Measurements from ENCODE around the gene SERPINB5.

Gene SERPINB5

DNA sequence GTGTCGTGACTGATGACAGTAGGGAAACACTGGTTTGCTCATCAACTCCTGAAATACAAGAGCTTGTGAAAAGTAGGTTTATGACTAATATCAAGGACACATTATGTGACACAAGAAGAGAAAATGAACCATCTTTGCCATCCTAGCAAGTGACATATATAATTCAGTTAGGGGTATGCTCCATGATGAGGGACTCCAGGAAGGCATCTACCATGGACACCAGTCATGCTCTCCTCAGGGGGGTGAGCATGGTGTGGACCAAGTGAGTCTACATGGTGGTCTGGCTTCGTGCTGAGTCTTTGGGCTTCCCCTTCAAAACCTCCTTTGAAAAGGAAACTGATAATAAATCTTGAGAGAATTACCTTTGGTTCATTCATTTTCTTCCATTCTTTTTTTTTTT is 11.7 kb upstream of the SERPINB5 start:
- no peak for DNase-seq (ENCODE audit: low read depth)
- no peak overlapping the region for H3K4me3 ChIP-seq (ENCODE audit: control insufficient read depth, low read depth, low read length)
- TF ChIP-seq, protein P1, sequence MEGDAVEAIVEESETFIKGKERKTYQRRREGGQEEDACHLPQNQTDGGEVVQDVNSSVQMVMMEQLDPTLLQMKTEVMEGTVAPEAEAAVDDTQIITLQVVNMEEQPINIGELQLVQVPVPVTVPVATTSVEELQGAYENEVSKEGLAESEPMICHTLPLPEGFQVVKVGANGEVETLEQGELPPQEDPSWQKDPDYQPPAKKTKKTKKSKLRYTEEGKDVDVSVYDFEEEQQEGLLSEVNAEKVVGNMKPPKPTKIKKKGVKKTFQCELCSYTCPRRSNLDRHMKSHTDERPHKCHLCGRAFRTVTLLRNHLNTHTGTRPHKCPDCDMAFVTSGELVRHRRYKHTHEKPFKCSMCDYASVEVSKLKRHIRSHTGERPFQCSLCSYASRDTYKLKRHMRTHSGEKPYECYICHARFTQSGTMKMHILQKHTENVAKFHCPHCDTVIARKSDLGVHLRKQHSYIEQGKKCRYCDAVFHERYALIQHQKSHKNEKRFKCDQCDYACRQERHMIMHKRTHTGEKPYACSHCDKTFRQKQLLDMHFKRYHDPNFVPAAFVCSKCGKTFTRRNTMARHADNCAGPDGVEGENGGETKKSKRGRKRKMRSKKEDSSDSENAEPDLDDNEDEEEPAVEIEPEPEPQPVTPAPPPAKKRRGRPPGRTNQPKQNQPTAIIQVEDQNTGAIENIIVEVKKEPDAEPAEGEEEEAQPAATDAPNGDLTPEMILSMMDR (IDR thresholded peaks at IDR 0.05; ENCODE audit: control insufficient read depth, insufficient read depth, low read depth, low read length, missing control alignments): no peak

DNA sequence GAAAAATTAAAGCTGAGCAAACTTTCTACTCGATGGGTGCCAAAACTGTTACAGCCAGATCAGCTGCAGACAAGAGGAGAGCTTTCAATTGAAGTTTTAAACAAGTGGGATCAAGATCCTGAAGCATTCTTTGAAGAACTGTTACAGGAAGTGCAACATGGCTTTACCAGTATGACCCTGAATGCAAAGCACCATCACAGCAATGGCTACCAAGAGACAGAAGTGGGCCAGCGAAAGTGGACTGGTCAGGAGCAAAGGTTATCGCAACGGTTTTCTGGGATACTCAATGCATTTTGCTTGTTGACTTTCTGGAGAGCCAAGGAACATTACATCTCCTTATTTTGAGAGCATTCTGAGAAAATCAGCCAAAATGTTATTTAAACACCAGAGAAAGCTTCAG is 9.1 kb upstream of the SERPINB5 start:
- DNase-seq (ENCODE audit: low read depth): no peak
- TF ChIP-seq, protein P1 (IDR thresholded peaks at IDR 0.05; ENCODE audit: control insufficient read depth, insufficient read depth, low read depth, low read length, missing control alignments): no peak
- no peak overlapping the region for H3K4me3 ChIP-seq (ENCODE audit: control insufficient read depth, low read depth, low read length)

DNA sequence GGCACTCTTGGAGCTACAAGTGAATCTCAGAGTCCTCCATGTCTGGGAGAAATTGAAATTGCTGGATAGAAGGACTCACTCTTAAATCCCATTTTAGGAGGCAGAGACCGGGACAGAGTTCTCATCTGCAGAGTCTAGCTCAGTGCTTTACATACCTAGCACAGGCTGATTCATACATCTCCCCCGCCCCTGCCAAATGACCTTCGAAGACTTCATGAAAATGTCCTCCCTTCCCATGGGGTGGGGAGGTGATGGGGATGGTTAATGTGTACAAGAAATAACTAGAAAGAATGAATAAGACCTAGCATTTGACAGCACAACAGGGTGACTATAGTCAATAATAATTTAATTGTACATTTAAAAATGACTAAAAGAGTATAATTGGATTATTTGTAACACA is 8.2 kb upstream of the SERPINB5 start:
- H3K4me3 ChIP-seq (ENCODE audit: control insufficient read depth, low read depth, low read length): no peak overlapping the region
- TF ChIP-seq, protein P1 (IDR thresholded peaks at IDR 0.05; ENCODE audit: control insufficient read depth, insufficient read depth, low read depth, low read length, missing control alignments): no peak
- no peak for DNase-seq (ENCODE audit: low read depth)

DNA sequence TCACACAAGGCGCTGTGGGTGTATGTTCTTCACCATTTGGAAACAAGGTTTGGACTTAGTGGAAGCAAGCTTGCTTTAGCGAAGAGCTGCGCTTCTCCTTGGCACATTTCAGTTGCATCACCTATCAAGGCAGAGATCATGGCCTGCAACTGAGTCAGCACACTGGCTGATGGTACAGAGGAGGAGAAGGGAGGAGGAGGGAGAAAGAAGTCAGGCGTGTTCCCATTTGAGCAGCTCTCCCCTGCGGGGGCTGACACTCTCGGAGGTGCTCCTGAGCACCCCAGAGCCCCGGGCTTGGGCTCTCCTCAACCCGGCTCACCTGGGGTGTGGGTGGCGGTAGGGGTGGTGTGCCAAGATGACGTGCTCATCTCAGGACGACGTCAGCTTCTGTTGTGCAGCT is 6.0 kb upstream of the SERPINB5 start:
- no peak for DNase-seq (ENCODE audit: low read depth)
- TF ChIP-seq, protein P1 (IDR thresholded peaks at IDR 0.05; ENCODE audit: control insufficient read depth, insufficient read depth, low read depth, low read length, missing control alignments): no peak
- H3K4me3 ChIP-seq (ENCODE audit: control insufficient read depth, low read depth, low read length): no peak overlapping the region

DNA sequence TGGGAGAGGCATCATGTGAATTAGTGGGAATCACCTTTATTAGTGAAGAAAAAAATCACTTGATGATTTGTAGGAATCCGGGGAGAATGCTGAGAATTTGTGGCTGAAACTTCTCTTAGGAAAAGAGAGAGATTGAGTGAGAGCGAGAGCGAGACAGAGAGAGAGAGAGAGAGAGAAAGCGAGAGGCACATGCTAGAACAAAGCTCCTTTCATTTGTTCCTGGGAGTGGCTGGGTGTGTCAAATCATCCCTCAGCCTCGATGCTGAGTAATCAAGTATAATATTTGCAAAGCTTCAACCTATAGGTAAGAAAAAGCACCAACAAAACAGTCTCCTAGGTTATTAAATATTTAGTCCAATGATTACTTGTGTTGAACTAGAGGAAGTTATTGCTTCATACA is 4.4 kb upstream of the SERPINB5 start:
- no peak for DNase-seq (ENCODE audit: low read depth)
- H3K4me3 ChIP-seq (ENCODE audit: control insufficient read depth, low read depth, low read length): no peak overlapping the region
- TF ChIP-seq, protein P1 (IDR thresholded peaks at IDR 0.05; ENCODE audit: control insufficient read depth, insufficient read depth, low read depth, low read length, missing control alignments): no peak

DNA sequence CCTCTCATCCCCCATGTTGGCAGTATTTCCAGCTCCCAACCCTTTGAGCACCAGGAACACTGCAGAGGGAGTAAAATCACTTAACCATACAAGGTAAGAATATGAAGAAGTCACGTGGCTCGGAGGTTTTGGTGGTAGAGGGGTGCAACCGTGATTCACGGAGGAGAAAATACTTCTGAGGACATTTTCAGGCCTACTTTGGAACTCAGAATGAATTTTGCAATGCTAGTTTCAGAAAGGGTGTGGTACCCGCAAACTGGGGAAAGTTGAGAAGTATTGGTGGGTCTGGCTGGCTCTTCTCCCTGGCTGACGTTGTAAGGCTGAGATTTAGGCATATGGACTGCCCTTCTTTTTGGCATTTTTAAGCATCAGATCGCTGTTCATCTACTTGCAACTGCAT is 442 bp downstream of the SERPINB5 start:
- H3K4me3 ChIP-seq (ENCODE audit: control insufficient read depth, low read depth, low read length): no peak overlapping the region
- DNase-seq (ENCODE audit: low read depth): no peak
- TF ChIP-seq, protein P1 (IDR thresholded peaks at IDR 0.05; ENCODE audit: control insufficient read depth, insufficient read depth, low read depth, low read length, missing control alignments): no peak

DNA sequence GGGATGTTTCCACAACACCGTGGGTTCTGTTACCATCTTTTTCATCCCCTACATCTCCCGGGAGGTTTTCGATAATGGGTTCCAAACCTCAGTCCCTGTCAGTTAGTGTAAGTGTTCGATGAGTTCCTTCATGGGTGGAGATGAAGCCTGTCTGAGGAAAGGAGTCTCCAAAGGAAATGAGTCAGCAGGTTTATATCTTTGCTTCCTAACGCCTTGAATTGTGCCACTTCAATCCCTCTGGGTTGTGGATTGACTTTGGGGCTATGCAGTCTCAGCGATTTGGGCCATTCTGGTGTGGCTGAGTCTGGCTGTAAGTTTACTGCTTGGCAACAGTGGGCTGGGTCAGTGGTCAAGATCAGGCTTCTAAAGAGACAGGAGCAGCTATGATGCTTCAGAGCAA is 1.2 kb downstream of the SERPINB5 start:
- no peak overlapping the region for H3K4me3 ChIP-seq (ENCODE audit: control insufficient read depth, low read depth, low read length)
- TF ChIP-seq, protein P1 (IDR thresholded peaks at IDR 0.05; ENCODE audit: control insufficient read depth, insufficient read depth, low read depth, low read length, missing control alignments): no peak
- DNase-seq (ENCODE audit: low read depth): no peak

Data from AG09309 (cell line).